IMR-90 (cell line): Measurements from ENCODE around the gene BCAS4. TPM values are rescaled to one million over a fixed set of nuclear protein-coding genes. Genes with fewer than 3 reads are reported as not detected.

Experiments used
- ATAC-seq: fragments of 200-7000 bp; cut with Tn5 transposase; 2 replicates; pipeline ENCODE4 v1.9.1; 2020; ENCODE audit warnings: low read depth, mild to moderate bottlenecking, moderate library complexity
- BruUV-seq: library from RNA; stranded (reverse); fragments of 400-500 nt; replicated peaks from 2 replicates; lab custom pipeline; 2021; lab: Mats Ljungman, UMichigan
- CTCF ChIA-PET: fragments of 300-600 bp; formaldehyde crosslinking; extraction: SDS; loops from one replicate; lab custom pipeline; 2021; ENCODE audit warnings: antibody characterized with exemption; lab: Yijun Ruan, JAX
- POLR2A ChIA-PET: fragments of 300-600 bp; sonication (Branson Sonifier 250); formaldehyde crosslinking; loops from one replicate; lab custom pipeline; 2022; ENCODE audit warnings: antibody characterized with exemption; ENCODE audit not compliant: unreplicated experiment; lab: Charles Lee
- DNase-seq: peaks from one replicate; pipeline ENCODE4 v3.0.0; 2013
- H2AFZ ChIP-seq: replicated peaks from 2 replicates; pipeline ENCODE3; 2013; ENCODE audit warnings: low read length, mild to moderate bottlenecking; ENCODE audit not compliant: poor library complexity
- H2AK5ac ChIP-seq: 2 replicates; pipeline ENCODE4 v1.6.1; 2013; ENCODE audit warnings: low read depth, low read length, inconsistent platforms
- H2AK9ac ChIP-seq: replicated peaks from 2 replicates; pipeline ENCODE3; 2013; ENCODE audit warnings: mild to moderate bottlenecking, low read depth, low read length, moderate library complexity; ENCODE audit not compliant: poor library complexity
- H2BK120ac ChIP-seq: 2 replicates; pipeline ENCODE4 v1.6.1; 2013; ENCODE audit warnings: low read depth, low read length, inconsistent platforms
- H2BK15ac ChIP-seq: 3 replicates; pipeline ENCODE4 v1.6.1; 2013; ENCODE audit warnings: low read depth, low read length, inconsistent platforms
- H2BK20ac ChIP-seq: 2 replicates; pipeline ENCODE4 v1.6.1; 2013; ENCODE audit warnings: low read depth, mild to moderate bottlenecking, inconsistent platforms, low read length, moderate library complexity
- H2BK5ac ChIP-seq: 2 replicates; pipeline ENCODE4 v1.6.1; 2013; ENCODE audit warnings: mild to moderate bottlenecking, low read depth, low read length, inconsistent platforms; ENCODE audit not compliant: poor library complexity, severe bottlenecking
- H3K14ac ChIP-seq: replicated peaks from 2 replicates; pipeline ENCODE4 v1.6.1; 2013; ENCODE audit warnings: low read depth, low read length, inconsistent platforms
- H3K18ac ChIP-seq: 2 replicates; pipeline ENCODE4 v1.6.1; 2013; ENCODE audit warnings: low read depth, low read length, control low read depth
- H3K23ac ChIP-seq: 2 replicates; pipeline ENCODE4 v1.6.1; 2013; ENCODE audit warnings: low read depth, low read length, inconsistent platforms
- H3K27ac ChIP-seq: 2 replicates; pipeline ENCODE4 v1.5.1; 2013; ENCODE audit warnings: mild to moderate bottlenecking, control low read depth, low read length; ENCODE audit not compliant: insufficient read depth
- H3K27me3 ChIP-seq: 2 replicates; pipeline ENCODE4 v1.6.1; 2013; ENCODE audit warnings: low read length; ENCODE audit not compliant: control insufficient read depth, insufficient read depth
- H3K36me3 ChIP-seq: 2 replicates; pipeline ENCODE4 v1.6.1; 2013; ENCODE audit warnings: low read length, mixed read lengths; ENCODE audit not compliant: control insufficient read depth, insufficient read depth
- H3K4ac ChIP-seq: 2 replicates; pipeline ENCODE4 v1.6.1; 2013; ENCODE audit warnings: low read depth, low read length, inconsistent platforms
- H3K4me1 ChIP-seq: 2 replicates; pipeline ENCODE4 v1.6.1; 2013; ENCODE audit warnings: low read length, mixed read lengths; ENCODE audit not compliant: control insufficient read depth, insufficient read depth
- H3K4me2 ChIP-seq: 2 replicates; pipeline ENCODE4 v1.6.1; 2013; ENCODE audit warnings: low read depth, mild to moderate bottlenecking, control low read depth, low read length, moderate library complexity
- H3K4me3 ChIP-seq: 2 replicates; pipeline ENCODE4 v1.5.1; 2013; ENCODE audit warnings: low read depth, mild to moderate bottlenecking, control low read depth, low read length, moderate library complexity; ENCODE audit not compliant: insufficient read depth
- H3K56ac ChIP-seq: 2 replicates; pipeline ENCODE4 v1.6.1; 2013; ENCODE audit warnings: low read length, inconsistent platforms; ENCODE audit not compliant: insufficient read depth; ENCODE audit errors: extremely low read depth
- H3K79me1 ChIP-seq, 2 experiments: 2 replicates each; pipeline ENCODE4 v1.6.1; 2013; ENCODE audit warnings: low read length in 2 of 2, inconsistent platforms in 1 of 2, low read depth in 1 of 2
- H3K9ac ChIP-seq: 2 replicates; pipeline ENCODE4 v1.6.1; 2013; ENCODE audit warnings: low read depth, low read length, control low read depth
- H3K9me1 ChIP-seq: 2 replicates; pipeline ENCODE4 v1.6.1; 2013; ENCODE audit warnings: low read length, inconsistent platforms; ENCODE audit not compliant: insufficient read depth
- H3K9me3 ChIP-seq: 2 replicates; pipeline ENCODE4 v1.6.1; 2013; ENCODE audit warnings: low read length; ENCODE audit not compliant: control insufficient read depth, insufficient read depth
- H4K20me1 ChIP-seq: 2 replicates; pipeline ENCODE4 v1.6.1; 2013; ENCODE audit warnings: low read length, inconsistent platforms; ENCODE audit not compliant: insufficient read depth
- H4K5ac ChIP-seq: 2 replicates; pipeline ENCODE4 v1.6.1; 2013; ENCODE audit warnings: mild to moderate bottlenecking, low read depth, low read length, control low read depth
- H4K8ac ChIP-seq, 2 experiments: 2 replicates each; pipeline ENCODE4 v1.6.1; 2013; ENCODE audit warnings: low read depth in 2 of 2, low read length in 2 of 2, control low read depth in 1 of 2, inconsistent platforms in 1 of 2
- H4K91ac ChIP-seq: 2 replicates; pipeline ENCODE4 v1.6.1; 2013; ENCODE audit warnings: low read depth, low read length, inconsistent platforms; ENCODE audit not compliant: insufficient read depth
- BHLHE40 ChIP-seq: fragments of 150-350 bp; IDR thresholded peaks from 2 replicates; pipeline ENCODE4 v1.6.1; 2016; ENCODE audit warnings: mild to moderate bottlenecking, low read depth, low read length
- FOS ChIP-seq: fragments of 150-350 bp; IDR thresholded peaks from 2 replicates; pipeline ENCODE4 v1.6.1; 2016; ENCODE audit warnings: low read depth, low read length
- MAFK ChIP-seq: IDR thresholded peaks from 2 replicates; pipeline ENCODE4 v1.6.1; 2012; ENCODE audit warnings: low read depth, low read length, improper control_type of control experiment
- NFE2L2 ChIP-seq: fragments of 150-350 bp; IDR thresholded peaks from 2 replicates; pipeline ENCODE4 v1.6.1; 2016; ENCODE audit warnings: low read depth, mild to moderate bottlenecking, low read length
- POLR2A ChIP-seq: IDR thresholded peaks from 2 replicates; pipeline ENCODE4 v1.6.1; 2012; ENCODE audit warnings: mild to moderate bottlenecking, low read depth, low read length
- WGBS, 2 experiments: methylation state at CpG; one replicate each; pipeline versions ENCODE4 v1.1.5 to v1.1.7; 2013; ENCODE audit warnings: missing lambda C conversion rate in 2 of 2; ENCODE audit not compliant: insufficient read length in 1 of 2; ENCODE audit errors: extremely low coverage in 2 of 2; 5-methylcytosine and 5-hydroxymethylcytosine counted together
- dilution Hi-C: fragments of 300-500 bp; cut with HindIII; formaldehyde crosslinking; loops from one replicate; pipeline ENCODE4 v1.14.3; 2018; ENCODE audit warnings: low sequenced_read_pairs; ENCODE audit not compliant: unreplicated experiment
- in situ Hi-C: fragments of 300-500 bp; cut with MboI; formaldehyde crosslinking; loops from 3 replicates; pipeline ENCODE4 v1.14.3; 2019; ENCODE audit warnings: low sequenced_read_pairs, inconsistent platforms, mixed read lengths
- intact Hi-C: fragments of 100-400 bp; cut with micrococcal nuclease; formaldehyde crosslinking; loops from 2 replicates; pipeline ENCODE4 v1.10.0; 2022
- polyA plus RNA-seq, 3 experiments: library from polyadenylated mRNA; depleted of rRNA; stranded (reverse); fragments of >200 nt; gene quantifications; 2 replicates each; pipeline ENCODE4 v1.2.3, GENCODE V29; 2012; ENCODE audit warnings: low replicate concordance in 1 of 3
- total RNA-seq: library from RNA; depleted of rRNA; stranded (reverse); fragments of >200 nt; gene quantifications from 2 replicates; pipeline ENCODE4 v1.2.3, GENCODE V29; 2012
- TF ChIP-seq, protein P1 (sequence below): conservative IDR thresholded peaks from 2 replicates; pipeline ENCODE4 v1.5.1; 2012; ENCODE audit warnings: mild to moderate bottlenecking, low read depth, low read length, improper control_type of control experiment
- TF ChIP-seq, protein P2 (sequence below): fragments of 150-350 bp; IDR thresholded peaks from 2 replicates; pipeline ENCODE4 v1.6.1; 2016; ENCODE audit warnings: low read depth, mild to moderate bottlenecking, low read length, moderate library complexity, borderline replicate concordance

Gene BCAS4
- total and polyA plus RNA-seq, 2 of the 4 experiments (the other 2 are of a cell fraction): 42.7 to 47.5 TPM

DNA sequence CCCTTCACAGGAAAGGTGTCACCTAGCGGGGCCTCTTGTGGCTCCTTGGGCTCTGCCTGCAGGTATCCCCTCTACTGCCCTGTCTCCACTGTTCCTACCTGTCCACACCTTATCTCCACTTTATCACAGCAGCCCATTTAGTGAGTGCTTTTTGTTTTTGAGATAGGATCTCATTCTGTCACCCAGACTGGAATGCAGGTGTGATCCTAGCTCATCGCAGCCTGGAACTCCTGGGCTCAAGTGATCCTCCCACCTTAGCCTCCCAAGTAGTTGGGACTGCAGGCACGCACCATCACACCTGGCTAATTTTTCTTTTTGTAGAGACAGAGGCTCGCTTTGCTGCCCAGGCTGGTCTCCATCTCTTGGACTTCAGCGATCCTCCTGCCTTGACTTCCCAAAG is 48.0 kb downstream of the BCAS4 start:
- H3K4me3 ChIP-seq: no peak overlapping the region
- BruUV-seq: no TSS peak
- CTCF ChIA-PET: no interaction called here
- ATAC-seq: no peak
- H3K23ac ChIP-seq: no peak overlapping the region
- in situ Hi-C loops: no loop called here
- H3K27me3 ChIP-seq: no peaks in the 10 kb centered on the region
- H3K4ac ChIP-seq: no peak overlapping the region
- H2BK120ac ChIP-seq: no peak overlapping the region
- H2BK15ac ChIP-seq: no peak overlapping the region
- peaks cover 13% of the 10 kb centered on the region for H3K9me1 ChIP-seq
- dilution Hi-C loops: no loop called here
- TF ChIP-seq FOS (no peak), NFE2L2 (no peak), POLR2A (no peak), BHLHE40 (no peak), MAFK (no peak)
- TF ChIP-seq, protein P1, sequence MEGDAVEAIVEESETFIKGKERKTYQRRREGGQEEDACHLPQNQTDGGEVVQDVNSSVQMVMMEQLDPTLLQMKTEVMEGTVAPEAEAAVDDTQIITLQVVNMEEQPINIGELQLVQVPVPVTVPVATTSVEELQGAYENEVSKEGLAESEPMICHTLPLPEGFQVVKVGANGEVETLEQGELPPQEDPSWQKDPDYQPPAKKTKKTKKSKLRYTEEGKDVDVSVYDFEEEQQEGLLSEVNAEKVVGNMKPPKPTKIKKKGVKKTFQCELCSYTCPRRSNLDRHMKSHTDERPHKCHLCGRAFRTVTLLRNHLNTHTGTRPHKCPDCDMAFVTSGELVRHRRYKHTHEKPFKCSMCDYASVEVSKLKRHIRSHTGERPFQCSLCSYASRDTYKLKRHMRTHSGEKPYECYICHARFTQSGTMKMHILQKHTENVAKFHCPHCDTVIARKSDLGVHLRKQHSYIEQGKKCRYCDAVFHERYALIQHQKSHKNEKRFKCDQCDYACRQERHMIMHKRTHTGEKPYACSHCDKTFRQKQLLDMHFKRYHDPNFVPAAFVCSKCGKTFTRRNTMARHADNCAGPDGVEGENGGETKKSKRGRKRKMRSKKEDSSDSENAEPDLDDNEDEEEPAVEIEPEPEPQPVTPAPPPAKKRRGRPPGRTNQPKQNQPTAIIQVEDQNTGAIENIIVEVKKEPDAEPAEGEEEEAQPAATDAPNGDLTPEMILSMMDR: no peak
- TF ChIP-seq, protein P2, sequence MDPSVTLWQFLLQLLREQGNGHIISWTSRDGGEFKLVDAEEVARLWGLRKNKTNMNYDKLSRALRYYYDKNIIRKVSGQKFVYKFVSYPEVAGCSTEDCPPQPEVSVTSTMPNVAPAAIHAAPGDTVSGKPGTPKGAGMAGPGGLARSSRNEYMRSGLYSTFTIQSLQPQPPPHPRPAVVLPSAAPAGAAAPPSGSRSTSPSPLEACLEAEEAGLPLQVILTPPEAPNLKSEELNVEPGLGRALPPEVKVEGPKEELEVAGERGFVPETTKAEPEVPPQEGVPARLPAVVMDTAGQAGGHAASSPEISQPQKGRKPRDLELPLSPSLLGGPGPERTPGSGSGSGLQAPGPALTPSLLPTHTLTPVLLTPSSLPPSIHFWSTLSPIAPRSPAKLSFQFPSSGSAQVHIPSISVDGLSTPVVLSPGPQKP: no peak
- H4K8ac ChIP-seq: no peak overlapping the region
- no peak overlapping the region for H2AFZ ChIP-seq
- POLR2A ChIA-PET: no interaction called here
- H2AK9ac ChIP-seq: no peak overlapping the region
- no peak overlapping the region for H3K56ac ChIP-seq
- H2BK20ac ChIP-seq: no peak overlapping the region
- peaks cover 15% of the 10 kb centered on the region for H3K4me1 ChIP-seq
- H4K20me1 ChIP-seq: no peaks in the 10 kb centered on the region
- DNase-seq: no peak
- H3K9me3 ChIP-seq: no peaks in the 10 kb centered on the region
- H3K9ac ChIP-seq: no peak overlapping the region
- no peak overlapping the region for H2AK5ac ChIP-seq
- intact Hi-C loops: no loop called here
- H2BK5ac ChIP-seq: no peak overlapping the region
- H3K79me1 ChIP-seq: 0 out of 4 replicates have a peak, but pooled peaks cover 0 to 6% of the 10 kb centered on the region in 2 experiments
- no peak overlapping the region for H4K91ac ChIP-seq
- H3K18ac ChIP-seq: no peak overlapping the region
- no peak overlapping the region for H3K14ac ChIP-seq
- peaks cover 7% of the 10 kb centered on the region; the same call in 1 of the 2 replicates for H3K36me3 ChIP-seq
- no peak overlapping the region for H3K27ac ChIP-seq
- H3K4me2 ChIP-seq: no peak overlapping the region
- 50% methylated on average over 1 of the region's 5 CpGs; no CpG with 5 or more reads in 1 of the 2 experiments for WGBS, 2 experiments
- H4K5ac ChIP-seq: no peak overlapping the region
